HFF-Myc (cell line): ENCODE data around the gene SGCD.

Experiments
- DNase-seq: peaks from one replicate; pipeline ENCODE4 v3.0.0-alpha.2; 2011; ENCODE audit warnings: low read depth; ENCODE audit errors: extremely low read depth
- H3K4me3 ChIP-seq: replicated peaks from 2 replicates; pipeline ENCODE4 v1.5.1; 2011; ENCODE audit warnings: low read depth, mild to moderate bottlenecking, control low read depth, low read length
- TF ChIP-seq, protein P1 (sequence below): IDR thresholded peaks from 2 replicates; pipeline ENCODE4 v1.5.1; 2012; ENCODE audit warnings: mild to moderate bottlenecking, low read depth, low read length, control low read depth; ENCODE audit errors: missing control alignments

Gene SGCD

GRCh38 chr5:156395306-156395675 is 68.3 kb downstream of the SGCD start:
- no peak for DNase-seq
- no peak overlapping the region for H3K4me3 ChIP-seq
- TF ChIP-seq, protein P1, sequence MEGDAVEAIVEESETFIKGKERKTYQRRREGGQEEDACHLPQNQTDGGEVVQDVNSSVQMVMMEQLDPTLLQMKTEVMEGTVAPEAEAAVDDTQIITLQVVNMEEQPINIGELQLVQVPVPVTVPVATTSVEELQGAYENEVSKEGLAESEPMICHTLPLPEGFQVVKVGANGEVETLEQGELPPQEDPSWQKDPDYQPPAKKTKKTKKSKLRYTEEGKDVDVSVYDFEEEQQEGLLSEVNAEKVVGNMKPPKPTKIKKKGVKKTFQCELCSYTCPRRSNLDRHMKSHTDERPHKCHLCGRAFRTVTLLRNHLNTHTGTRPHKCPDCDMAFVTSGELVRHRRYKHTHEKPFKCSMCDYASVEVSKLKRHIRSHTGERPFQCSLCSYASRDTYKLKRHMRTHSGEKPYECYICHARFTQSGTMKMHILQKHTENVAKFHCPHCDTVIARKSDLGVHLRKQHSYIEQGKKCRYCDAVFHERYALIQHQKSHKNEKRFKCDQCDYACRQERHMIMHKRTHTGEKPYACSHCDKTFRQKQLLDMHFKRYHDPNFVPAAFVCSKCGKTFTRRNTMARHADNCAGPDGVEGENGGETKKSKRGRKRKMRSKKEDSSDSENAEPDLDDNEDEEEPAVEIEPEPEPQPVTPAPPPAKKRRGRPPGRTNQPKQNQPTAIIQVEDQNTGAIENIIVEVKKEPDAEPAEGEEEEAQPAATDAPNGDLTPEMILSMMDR, result no peak

- no peak overlapping the region for H3K4me3 ChIP-seq
- no peak for DNase-seq
- TF ChIP-seq, protein P1, result no peak
Measured at GRCh38 chr5:156396063-156396829, 69.3 kb downstream of the SGCD start.

GRCh38 chr5:156396830-156397081 is 69.8 kb downstream of the SGCD start:
- DNase-seq, result no peak
- no peak overlapping the region for H3K4me3 ChIP-seq
- TF ChIP-seq, protein P1, result no peak

DNA sequence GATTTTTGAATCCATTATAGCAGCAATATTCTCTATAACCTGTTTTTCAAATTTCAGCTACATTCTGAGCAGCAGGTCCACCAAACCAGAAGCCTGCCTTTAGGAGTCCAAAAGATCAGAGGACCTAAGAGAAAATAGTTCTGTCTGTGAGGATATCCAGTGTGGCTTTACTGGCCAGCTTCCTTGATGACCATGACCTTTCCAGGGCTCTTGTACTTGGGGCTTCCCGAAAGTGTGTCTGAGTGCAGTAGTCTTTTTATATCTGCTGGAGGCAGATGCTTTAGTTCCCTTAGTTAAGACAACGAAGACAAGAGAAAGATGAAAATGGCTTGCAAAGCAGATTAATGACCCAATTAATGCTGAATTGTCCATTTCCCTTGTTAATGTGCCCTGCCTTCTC is 72.4 kb downstream of the SGCD start:
- no peak for DNase-seq
- TF ChIP-seq, protein P1, result no peak
- no peak overlapping the region for H3K4me3 ChIP-seq

GRCh38 chr5:156400231-156400986 is 73.4 kb downstream of the SGCD start:
- no peak for DNase-seq
- H3K4me3 ChIP-seq, result no peak overlapping the region
- TF ChIP-seq, protein P1, result no peak

DNA sequence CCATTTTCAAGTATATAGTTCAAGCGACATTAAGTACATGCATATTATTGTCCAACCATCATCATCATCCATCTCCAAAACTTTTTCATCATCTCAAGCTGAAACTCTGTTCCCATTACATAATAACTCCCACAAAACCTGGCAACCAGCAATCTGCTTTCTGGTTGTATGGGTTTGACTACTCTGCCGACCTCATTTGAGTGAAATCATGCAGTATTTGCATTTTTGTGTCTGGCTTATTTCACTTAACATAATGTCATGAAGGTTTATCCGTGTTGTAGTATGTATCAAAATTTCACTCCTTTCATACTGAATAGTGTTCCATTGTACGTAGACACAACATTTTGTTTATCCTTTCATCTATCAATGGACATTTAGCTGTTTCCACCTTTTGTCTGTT is 74.8 kb downstream of the SGCD start:
- H3K4me3 ChIP-seq, result no peak overlapping the region
- no peak for DNase-seq
- TF ChIP-seq, protein P1, result no peak
